ENCODE results near the gene ATG12.

Gene ATG12

GRCh38 chr5:115843444-115844130 is 2.2 kb upstream of the ATG12 start:
- Histone ChIP-seq H3K4me3 (ENCODE audit: severe bottlenecking) (peak overlapping the region; percentile 89), H3K4me1 (ENCODE audit: insufficient read depth, poor library complexity, severe bottlenecking) (peaks cover 29% of the 10 kb centered on the region)
- ATAC-seq (ENCODE audit: low read depth), result no peak

GRCh38 chr5:115842952-115843351 is 1.6 kb upstream of the ATG12 start:
- peak overlapping the region; percentile 89 for H3K4me3 ChIP-seq (ENCODE audit: severe bottlenecking)
- H3K9me3 ChIP-seq (ENCODE audit: severe bottlenecking), result no peaks in the 10 kb centered on the region
- no peak for ATAC-seq (ENCODE audit: low read depth)
- no peak for TF ChIP-seq CTCF (IDR thresholded peaks at IDR 0.05; ENCODE audit: poor library complexity, severe bottlenecking)
- DNase-seq (ENCODE audit: low spot score), result no peak
- peaks cover 13% of the 10 kb centered on the region for H3K36me3 ChIP-seq (ENCODE audit: low read depth)
- peak overlapping the region; percentile 76 for H3K27ac ChIP-seq (ENCODE audit: poor library complexity, severe bottlenecking)
- peaks cover 33% of the 10 kb centered on the region for H3K4me1 ChIP-seq (ENCODE audit: insufficient read depth, poor library complexity, severe bottlenecking)
- H3K27me3 ChIP-seq (ENCODE audit: insufficient read depth, poor library complexity, severe bottlenecking), result no peaks in the 10 kb centered on the region

More at GRCh38 chr5:115843444-115844130, 2.2 kb upstream of the ATG12 start:
- peaks cover 6% of the 10 kb centered on the region for H3K36me3 ChIP-seq (ENCODE audit: low read depth)
- H3K9me3 ChIP-seq (ENCODE audit: severe bottlenecking), result no peaks in the 10 kb centered on the region
- TF ChIP-seq CTCF (IDR thresholded peaks at IDR 0.05; ENCODE audit: poor library complexity, severe bottlenecking), result no peak
- no peak for DNase-seq (ENCODE audit: low spot score)
- H3K27ac ChIP-seq (ENCODE audit: poor library complexity, severe bottlenecking), result no peak overlapping the region
- no peaks in the 10 kb centered on the region for H3K27me3 ChIP-seq (ENCODE audit: insufficient read depth, poor library complexity, severe bottlenecking)

GRCh38 chr5:115842089-115842935 is 947 bp upstream of the ATG12 start:
- DNase-seq (ENCODE audit: low spot score) (no peak), ATAC-seq (ENCODE audit: low read depth) (peak; percentile 60)
- H3K27ac ChIP-seq (ENCODE audit: poor library complexity, severe bottlenecking), result peak overlapping the region; percentile 76
- peaks cover 28% of the 10 kb centered on the region for H3K4me1 ChIP-seq (ENCODE audit: insufficient read depth, poor library complexity, severe bottlenecking)
- H3K36me3 ChIP-seq (ENCODE audit: low read depth), result peaks cover 19% of the 10 kb centered on the region
- H3K4me3 ChIP-seq (ENCODE audit: severe bottlenecking), result peak overlapping the region; percentile 89
- peak; percentile 55 for TF ChIP-seq CTCF (IDR thresholded peaks at IDR 0.05; ENCODE audit: poor library complexity, severe bottlenecking)
- H3K27me3 ChIP-seq (ENCODE audit: insufficient read depth, poor library complexity, severe bottlenecking), result no peaks in the 10 kb centered on the region
- no peaks in the 10 kb centered on the region for H3K9me3 ChIP-seq (ENCODE audit: severe bottlenecking)

- ATAC-seq (ENCODE audit: low read depth) (no peak), DNase-seq (ENCODE audit: low spot score) (no peak)
- H3K9me3 ChIP-seq (ENCODE audit: severe bottlenecking), result no peaks in the 10 kb centered on the region
- peaks cover 34% of the 10 kb centered on the region for H3K36me3 ChIP-seq (ENCODE audit: low read depth)
- H3K4me1 ChIP-seq (ENCODE audit: insufficient read depth, poor library complexity, severe bottlenecking), result peaks cover 20% of the 10 kb centered on the region
- peak overlapping the region; percentile 89 for H3K4me3 ChIP-seq (ENCODE audit: severe bottlenecking)
- no peaks in the 10 kb centered on the region for H3K27me3 ChIP-seq (ENCODE audit: insufficient read depth, poor library complexity, severe bottlenecking)
- peak overlapping the region; percentile 76 for H3K27ac ChIP-seq (ENCODE audit: poor library complexity, severe bottlenecking)
- no peak for TF ChIP-seq CTCF (IDR thresholded peaks at IDR 0.05; ENCODE audit: poor library complexity, severe bottlenecking)
These were observed 492 bp downstream of the ATG12 start for GRCh38 chr5:115840873-115841272.

Measured in RWPE2 (cell line).